Stimulated activated naive CD8-positive, alpha-beta T cell treated with anti-CD3 and anti-CD28 coated beads, Interleukin-15, amount 100 ng/mL, for 72 hours (primary cell): Measurements from ENCODE around the gene ZDHHC14.

ENCODE experiments used
- ATAC-seq: fragments of 150-1000 bp; cut with Tn5 transposase; 2 replicates; pipeline ENCODE4 v1.10.0; 2021; ENCODE audit warnings: mild to moderate bottlenecking, moderate library complexity
- DNase-seq, 2 donors: peaks; one replicate each; pipeline ENCODE4 v3.0.0; 2021 to 2022
- H3K27ac Mint-ChIP-seq, 2 donors: one replicate each; pipeline ENCODE4 v1.8.0; 2022; ENCODE audit warnings: mild to moderate bottlenecking in 2 of 2, mixed read lengths in 2 of 2, moderate library complexity in 2 of 2
- H3K27me3 Mint-ChIP-seq: one replicate; pipeline ENCODE4 v1.8.0; 2022; ENCODE audit warnings: mixed read lengths
- H3K4me1 Mint-ChIP-seq: one replicate; pipeline ENCODE4 v1.8.0; 2022; ENCODE audit warnings: mild to moderate bottlenecking, mixed read lengths
- H3K4me3 Mint-ChIP-seq, 2 donors: one replicate each; pipeline ENCODE4 v1.8.0; 2022; ENCODE audit warnings: mild to moderate bottlenecking in 2 of 2, mixed read lengths in 2 of 2, moderate library complexity in 1 of 2
- H3K9me3 Mint-ChIP-seq, 2 donors: one replicate each; pipeline ENCODE4 v1.8.0; 2022; ENCODE audit warnings: mixed read lengths in 2 of 2

The ZDHHC14 gene

GRCh38 chr6:157600807-157601206 is 219.8 kb downstream of the ZDHHC14 start:
- Mint-ChIP-seq H3K27me3 (no peaks in the 10 kb centered on the region), H3K9me3 (no peaks in the 10 kb centered on the region), H3K27ac (no peak overlapping the region), H3K4me1 (peaks cover 8% of the 10 kb centered on the region), H3K4me3 (no peak overlapping the region)
- ATAC-seq: no peak
- DNase-seq: no peak

GRCh38 chr6:157602521-157603295 is 221.7 kb downstream of the ZDHHC14 start:
- Mint-ChIP-seq H3K27ac (peak overlapping the region in 1 of 2 donors; percentile 93), H3K27me3 (peaks cover 7% of the 10 kb centered on the region)
- ATAC-seq: no peak

GRCh38 chr6:157603314-157603940 is 222.4 kb downstream of the ZDHHC14 start:
- no peak overlapping the region for H3K4me3 Mint-ChIP-seq
- H3K27ac Mint-ChIP-seq: peak overlapping the region in 1 of 2 donors; percentile 90

More at GRCh38 chr6:157602521-157603295, 221.7 kb downstream of the ZDHHC14 start:
- H3K4me3 Mint-ChIP-seq: no peak overlapping the region
- H3K4me1 Mint-ChIP-seq: peaks cover 10% of the 10 kb centered on the region
- DNase-seq: no peak
- H3K9me3 Mint-ChIP-seq: no peaks in the 10 kb centered on the region

GRCh38 chr6:157603971-157604370 is 223.0 kb downstream of the ZDHHC14 start:
- no peak for ATAC-seq
- Mint-ChIP-seq H3K27ac (peak overlapping the region; percentile 2 to 90), H3K4me3 (no peak overlapping the region), H3K4me1 (peaks cover 6% of the 10 kb centered on the region), H3K9me3 (no peaks in the 10 kb centered on the region), H3K27me3 (peaks cover 7% of the 10 kb centered on the region)
- DNase-seq: no peak

More at GRCh38 chr6:157603314-157603940, 222.4 kb downstream of the ZDHHC14 start:
- ATAC-seq: no peak
- Mint-ChIP-seq H3K27me3 (peaks cover 7% of the 10 kb centered on the region), H3K4me1 (peaks cover 6% of the 10 kb centered on the region), H3K9me3 (no peaks in the 10 kb centered on the region)
- no peak for DNase-seq

- peaks cover 7% of the 10 kb centered on the region for H3K27me3 Mint-ChIP-seq
- H3K4me1 Mint-ChIP-seq: peaks cover 6% of the 10 kb centered on the region
- DNase-seq (no peak), ATAC-seq (no peak)
- no peak overlapping the region for H3K27ac Mint-ChIP-seq
- no peaks in the 10 kb centered on the region for H3K9me3 Mint-ChIP-seq
- H3K4me3 Mint-ChIP-seq: no peak overlapping the region
These were observed 223.8 kb downstream of the ZDHHC14 start for GRCh38 chr6:157604816-157605215.

- ATAC-seq: no peak
- peaks cover 6% of the 10 kb centered on the region for H3K4me1 Mint-ChIP-seq
- no peak for DNase-seq
- no peak overlapping the region for H3K4me3 Mint-ChIP-seq
- no peak overlapping the region for H3K27ac Mint-ChIP-seq
- H3K27me3 Mint-ChIP-seq: peaks cover 7% of the 10 kb centered on the region
- no peaks in the 10 kb centered on the region for H3K9me3 Mint-ChIP-seq
These were observed 224.5 kb downstream of the ZDHHC14 start for GRCh38 chr6:157605484-157605883.

- no peaks in the 10 kb centered on the region for H3K9me3 Mint-ChIP-seq
- H3K27me3 Mint-ChIP-seq: peaks cover 7% of the 10 kb centered on the region
- DNase-seq (no peak), ATAC-seq (no peak)
- H3K27ac Mint-ChIP-seq: no peak overlapping the region
- peaks cover 6% of the 10 kb centered on the region for H3K4me1 Mint-ChIP-seq
- H3K4me3 Mint-ChIP-seq: no peak overlapping the region
These were observed 225.5 kb downstream of the ZDHHC14 start for GRCh38 chr6:157606516-157606915.

DNA sequence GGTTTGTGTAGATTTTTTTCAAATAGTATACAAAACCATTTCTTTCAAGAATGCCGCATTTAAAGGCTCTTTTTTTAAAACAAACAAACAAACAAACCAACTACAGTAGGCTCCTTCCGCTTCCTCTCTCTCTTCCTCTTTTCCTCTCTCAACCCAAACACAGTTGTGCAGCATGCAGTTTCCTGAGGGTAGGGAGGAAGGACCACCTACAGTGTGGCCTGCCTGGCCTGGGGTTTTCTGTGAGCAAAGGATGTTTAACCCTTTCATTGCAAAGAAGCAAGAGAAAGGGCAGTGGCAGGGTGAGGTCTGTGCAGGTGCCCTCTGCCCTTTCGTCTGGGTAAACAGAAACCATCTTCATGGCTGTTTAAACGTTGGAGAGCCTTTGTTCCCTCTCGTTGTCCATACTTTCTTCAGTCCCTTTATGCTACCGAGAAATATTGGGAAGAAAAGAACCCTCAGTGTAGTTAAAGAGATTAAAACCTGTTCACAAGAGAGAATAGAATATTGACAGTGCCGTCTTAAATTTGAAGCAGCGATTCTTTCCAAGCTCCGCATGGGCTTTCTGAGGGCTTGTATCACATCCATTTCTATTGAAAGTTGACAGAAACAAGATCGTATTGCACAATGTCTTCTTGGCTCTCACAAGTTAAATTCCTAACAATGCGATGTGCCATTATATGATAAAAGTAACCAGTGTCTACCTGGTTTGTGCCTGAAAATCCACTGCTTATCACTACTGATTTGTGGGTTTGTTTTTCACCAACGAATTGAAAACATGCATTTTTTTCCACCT is 226.5 kb downstream of the ZDHHC14 start:
- Mint-ChIP-seq H3K27ac (no peak overlapping the region), H3K4me3 (no peak overlapping the region), H3K4me1 (peaks cover 6% of the 10 kb centered on the region), H3K9me3 (no peaks in the 10 kb centered on the region), H3K27me3 (peaks cover 7% of the 10 kb centered on the region)
- DNase-seq (no peak), ATAC-seq (no peak)

DNA sequence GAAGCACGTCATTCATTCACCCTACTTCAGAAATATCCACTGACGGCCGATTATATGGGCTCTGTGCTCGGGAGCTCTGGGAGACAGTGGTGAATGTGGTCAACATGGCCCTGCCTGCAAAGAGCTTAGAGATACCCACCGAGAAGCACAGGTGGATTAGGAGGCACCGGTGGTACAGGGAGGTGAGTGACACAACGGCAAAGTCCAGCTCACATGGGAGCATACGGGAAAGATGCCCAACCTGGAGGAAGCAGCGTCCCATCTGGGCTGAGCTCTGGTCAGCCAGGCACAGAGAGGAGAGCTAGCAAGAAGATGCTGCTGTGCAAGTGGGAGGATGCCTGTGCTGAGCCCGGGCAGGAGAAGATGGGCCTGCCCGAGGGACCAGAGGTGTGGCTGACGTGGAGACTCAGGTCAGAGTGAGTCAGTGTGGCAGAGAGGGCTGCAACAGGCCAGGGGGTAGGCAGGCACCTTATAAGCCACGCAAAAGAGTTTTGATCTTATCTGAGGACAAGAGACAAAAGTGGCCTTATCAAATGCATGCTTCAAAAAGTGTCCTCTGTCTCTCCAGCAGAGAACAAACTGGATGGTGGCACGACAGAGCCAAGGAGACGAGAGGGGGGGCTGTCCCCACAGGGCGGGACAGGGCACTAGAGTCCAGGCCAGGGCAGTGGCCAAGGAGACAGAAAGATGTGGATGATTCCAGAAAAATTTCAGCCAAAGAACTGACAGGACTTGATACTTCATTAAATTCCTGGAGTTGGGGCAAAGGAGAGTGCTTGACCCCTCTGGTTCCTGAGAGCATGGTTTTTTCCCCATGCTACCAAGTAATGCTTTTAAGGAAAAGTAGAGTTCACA is 227.5 kb downstream of the ZDHHC14 start:
- ATAC-seq (no peak), DNase-seq (no peak)
- peaks cover 6% of the 10 kb centered on the region for H3K4me1 Mint-ChIP-seq
- no peak overlapping the region for H3K27ac Mint-ChIP-seq
- H3K27me3 Mint-ChIP-seq: peaks cover 7% of the 10 kb centered on the region
- H3K9me3 Mint-ChIP-seq: no peaks in the 10 kb centered on the region
- H3K4me3 Mint-ChIP-seq: no peak overlapping the region

DNA sequence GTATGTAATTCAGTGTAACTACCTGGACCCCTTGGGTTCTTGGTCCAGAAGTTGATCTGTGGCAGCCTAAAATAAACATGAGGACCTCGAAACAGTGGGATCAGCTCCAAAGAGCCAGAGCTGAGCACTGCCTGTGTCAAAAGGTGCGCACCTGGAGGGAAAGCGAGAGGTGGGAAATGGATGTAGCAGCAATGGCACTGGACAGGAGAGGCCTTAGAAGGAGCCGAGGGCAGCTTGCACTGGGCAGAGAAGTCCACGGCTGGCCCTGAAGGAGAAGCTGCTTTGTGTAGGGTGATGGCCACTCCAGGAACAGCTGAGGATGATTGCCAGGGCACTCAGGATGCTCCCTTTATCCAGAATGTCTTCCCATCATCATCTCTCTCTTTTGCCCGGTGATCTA is 228.1 kb downstream of the ZDHHC14 start:
- Mint-ChIP-seq H3K27ac (peak overlapping the region in 1 of 2 donors; percentile 44), H3K27me3 (peaks cover 7% of the 10 kb centered on the region), H3K4me1 (peaks cover 6% of the 10 kb centered on the region), H3K4me3 (no peak overlapping the region), H3K9me3 (no peaks in the 10 kb centered on the region)
- DNase-seq (no peak), ATAC-seq (no peak)

GRCh38 chr6:157609556-157609955 is 228.6 kb downstream of the ZDHHC14 start:
- Mint-ChIP-seq H3K27me3 (peaks cover 7% of the 10 kb centered on the region), H3K9me3 (no peaks in the 10 kb centered on the region), H3K4me3 (no peak overlapping the region), H3K4me1 (peaks cover 6% of the 10 kb centered on the region), H3K27ac (peak overlapping the region in 1 of 2 donors; percentile 51)
- no peak for DNase-seq
- no peak for ATAC-seq

- H3K4me1 Mint-ChIP-seq: peaks cover 6% of the 10 kb centered on the region
These were observed 229.5 kb downstream of the ZDHHC14 start for GRCh38 chr6:157610451-157610999.

GRCh38 chr6:157611406-157611805 is 230.4 kb downstream of the ZDHHC14 start:
- Mint-ChIP-seq H3K9me3 (no peaks in the 10 kb centered on the region), H3K4me3 (no peak overlapping the region), H3K4me1 (peaks cover 6% of the 10 kb centered on the region), H3K27ac (no peak overlapping the region), H3K27me3 (peaks cover 7% of the 10 kb centered on the region)
- no peak for ATAC-seq
- no peak for DNase-seq

More at GRCh38 chr6:157610451-157610999, 229.5 kb downstream of the ZDHHC14 start:
- Mint-ChIP-seq H3K9me3 (no peaks in the 10 kb centered on the region), H3K27me3 (peaks cover 7% of the 10 kb centered on the region), H3K27ac (no peak overlapping the region), H3K4me3 (no peak overlapping the region)
- DNase-seq (no peak), ATAC-seq (no peak)

DNA sequence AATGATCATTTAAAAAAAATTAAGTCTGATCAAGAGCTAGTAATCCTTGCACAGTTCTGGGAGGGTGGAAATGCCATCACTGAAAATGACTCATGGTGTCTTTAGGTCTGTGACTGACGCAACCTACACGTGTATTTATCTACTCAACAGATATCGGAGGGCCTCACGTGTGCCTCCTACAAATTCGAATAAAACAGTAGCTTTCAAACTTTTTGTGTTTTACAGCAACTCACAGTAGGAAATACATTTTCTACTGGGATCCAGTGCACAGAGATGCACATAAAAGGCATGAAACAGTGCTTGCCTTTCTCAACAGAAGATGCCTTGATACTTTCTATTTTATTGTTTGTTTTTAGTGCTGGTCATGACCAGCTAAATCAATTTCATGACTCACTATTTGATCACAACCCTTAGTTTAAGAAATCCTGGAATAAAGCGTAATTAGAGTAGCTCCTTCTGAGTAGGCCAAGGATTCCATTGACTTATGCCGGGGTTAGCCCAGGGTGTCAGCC is 232.1 kb downstream of the ZDHHC14 start:
- Mint-ChIP-seq H3K27me3 (no peaks in the 10 kb centered on the region), H3K4me3 (no peak overlapping the region), H3K4me1 (no peaks in the 10 kb centered on the region), H3K9me3 (no peaks in the 10 kb centered on the region), H3K27ac (peak overlapping the region in 1 of 2 donors; percentile 27)
- DNase-seq: no peak
- ATAC-seq: no peak
